ENCODE results near the gene UCP2.

The UCP2 gene

DNA sequence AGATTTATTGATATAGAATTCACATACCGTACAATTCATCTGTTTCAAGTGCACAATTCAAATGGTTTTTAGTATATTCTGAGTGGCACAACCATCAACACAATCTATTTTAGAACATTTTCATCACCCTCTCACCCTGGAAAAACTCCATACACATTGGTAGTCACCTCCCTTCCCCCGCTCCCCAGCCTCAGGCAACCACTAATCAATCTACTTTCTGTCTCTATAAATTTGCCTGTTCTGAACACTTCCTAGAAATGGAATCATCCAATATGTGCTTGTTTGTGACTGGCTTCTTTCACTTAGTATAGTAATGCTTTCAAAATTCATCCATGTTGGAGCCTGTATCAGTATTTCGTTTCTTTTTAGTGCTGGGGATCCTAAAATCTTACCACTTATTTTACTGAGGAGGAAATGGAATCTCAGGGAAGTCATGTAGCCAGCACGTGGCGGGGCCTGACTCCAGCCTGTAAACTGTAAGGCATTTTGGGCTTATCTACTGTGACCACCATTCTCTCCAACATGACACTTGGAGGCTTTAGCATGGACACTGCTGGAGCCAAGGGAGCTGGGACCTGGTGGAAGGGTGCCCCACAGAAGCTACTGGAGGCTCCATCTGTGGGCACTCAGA, 27.1 kb upstream of the UCP2 start:
- DNase-seq, result no peak

DNA sequence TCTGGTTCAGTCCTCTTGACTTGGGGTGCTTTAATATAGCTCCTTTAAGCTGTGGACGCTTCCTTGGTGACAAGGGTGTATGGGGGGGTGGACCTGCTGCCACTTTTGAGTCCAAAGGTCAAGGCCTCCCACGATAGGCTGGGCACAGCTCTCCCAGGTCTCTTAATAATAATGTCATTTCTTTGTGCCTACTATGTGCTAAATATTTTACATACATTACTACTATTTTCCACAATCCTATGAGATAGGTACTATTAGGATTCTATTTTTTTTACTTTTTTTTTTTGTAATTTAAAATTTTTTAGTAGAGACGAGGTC, 26.5 kb upstream of the UCP2 start:
- no peak for DNase-seq

DNA sequence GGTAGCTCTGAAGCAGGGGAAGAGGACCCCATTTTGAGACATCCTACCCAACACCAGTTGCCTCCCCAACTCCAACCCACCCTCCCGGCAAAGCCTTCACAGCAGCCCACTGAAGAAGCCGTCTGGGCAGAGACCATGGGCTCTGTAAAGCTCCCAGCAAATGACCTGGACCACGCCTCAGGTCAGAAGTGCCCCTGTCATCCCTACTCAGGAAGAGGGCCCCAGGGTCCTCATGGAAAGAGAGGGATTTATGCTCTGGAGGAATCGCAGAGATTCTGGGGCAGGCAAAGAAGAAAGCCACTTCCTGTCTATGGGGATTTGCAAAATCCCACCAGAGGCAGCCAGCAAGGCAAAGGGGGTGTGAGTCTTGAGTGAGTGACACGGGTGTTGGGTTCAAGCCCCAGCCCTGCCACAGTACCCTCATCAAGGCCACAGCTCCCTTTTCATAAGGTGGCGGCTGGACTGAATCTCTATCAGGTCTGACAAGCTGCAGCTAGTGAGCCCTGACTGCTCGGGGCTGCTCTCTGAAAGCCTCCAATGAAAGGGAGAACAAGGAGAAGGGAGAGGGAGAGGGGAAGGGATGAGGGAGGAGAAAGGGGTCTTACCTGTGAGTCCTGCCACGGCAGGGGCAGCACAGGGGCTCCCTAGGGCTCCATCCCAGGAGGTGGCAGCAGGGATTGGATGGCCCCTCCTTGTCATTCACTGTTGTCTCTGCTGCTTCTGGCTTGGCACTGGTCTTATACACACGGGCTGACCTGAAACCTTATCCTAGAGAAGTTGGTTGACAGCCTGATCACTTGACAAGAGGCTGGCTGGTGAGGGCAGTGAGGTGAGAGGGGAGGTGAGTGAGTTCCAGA, 26.0 kb upstream of the UCP2 start, which contains the start of gene UCP3:
Gene UCP3, minus strand, starts transcription at position 713 of the 857 bp plus-strand sequence. CDS start 2,043 bp downstream, outside the sequence.
- DNase-seq, result no peak

DNA sequence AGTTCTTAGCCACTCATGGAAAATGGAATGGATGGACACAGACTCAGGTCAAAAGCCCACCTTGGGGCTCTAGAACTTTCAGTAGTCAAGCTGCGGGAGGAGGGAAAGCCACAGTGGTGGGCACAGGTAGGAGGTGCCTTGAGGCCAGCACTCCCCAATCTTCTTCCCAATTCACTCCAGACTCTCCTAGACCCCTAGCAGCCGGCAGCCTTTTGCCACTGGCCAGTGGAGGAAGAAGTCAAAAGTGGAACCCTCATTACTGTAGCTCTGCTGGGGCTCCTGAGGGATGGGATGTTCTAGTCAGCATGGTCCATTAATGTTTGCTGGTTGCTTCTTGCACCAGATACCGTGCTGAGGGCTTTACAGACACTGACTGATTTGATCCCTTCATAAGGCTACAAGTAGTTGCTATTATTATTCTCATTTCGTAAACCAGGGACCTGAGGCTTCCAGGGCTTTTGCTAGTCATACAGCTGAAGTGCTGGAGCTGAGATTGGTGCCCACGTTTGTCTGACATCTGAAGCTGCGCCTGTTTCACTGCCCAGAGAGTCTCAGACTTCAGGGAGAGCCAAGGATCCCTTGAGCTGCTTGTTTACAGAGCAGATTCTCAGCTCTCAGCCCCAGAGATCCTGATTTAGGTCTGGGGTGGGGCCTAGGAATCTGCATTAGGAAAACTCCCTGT, 25.2 kb upstream of the UCP2 start:
- no peak for DNase-seq

DNA sequence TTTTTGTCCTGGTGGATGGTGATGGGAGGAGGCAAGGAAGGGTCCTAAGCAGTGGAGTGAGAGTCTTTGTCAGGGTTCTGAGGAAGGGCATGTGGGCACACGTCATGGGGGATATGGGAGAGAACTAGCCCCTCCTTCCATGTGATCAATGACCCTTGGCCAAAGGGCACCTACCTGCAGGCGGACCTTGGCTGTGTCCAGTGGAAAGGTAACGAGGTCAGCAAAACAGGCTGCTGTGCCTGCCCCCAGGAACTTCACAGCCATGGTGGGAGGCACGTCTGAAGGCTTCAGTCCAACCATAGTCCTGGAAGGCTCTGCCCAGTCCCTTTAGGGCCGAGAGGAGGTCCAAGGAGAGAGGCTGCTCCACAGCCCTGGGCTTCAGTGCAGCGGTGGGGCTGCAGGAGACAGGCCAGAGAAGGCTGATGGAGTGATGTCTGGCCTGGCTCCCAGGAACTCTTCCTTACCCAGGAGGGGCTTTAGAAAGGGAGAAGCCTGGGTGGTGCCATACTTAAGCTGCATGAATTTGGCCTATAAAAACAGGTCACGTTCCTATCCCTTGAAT, 24.2 kb upstream of the UCP2 start:
- no peak for DNase-seq

DNA sequence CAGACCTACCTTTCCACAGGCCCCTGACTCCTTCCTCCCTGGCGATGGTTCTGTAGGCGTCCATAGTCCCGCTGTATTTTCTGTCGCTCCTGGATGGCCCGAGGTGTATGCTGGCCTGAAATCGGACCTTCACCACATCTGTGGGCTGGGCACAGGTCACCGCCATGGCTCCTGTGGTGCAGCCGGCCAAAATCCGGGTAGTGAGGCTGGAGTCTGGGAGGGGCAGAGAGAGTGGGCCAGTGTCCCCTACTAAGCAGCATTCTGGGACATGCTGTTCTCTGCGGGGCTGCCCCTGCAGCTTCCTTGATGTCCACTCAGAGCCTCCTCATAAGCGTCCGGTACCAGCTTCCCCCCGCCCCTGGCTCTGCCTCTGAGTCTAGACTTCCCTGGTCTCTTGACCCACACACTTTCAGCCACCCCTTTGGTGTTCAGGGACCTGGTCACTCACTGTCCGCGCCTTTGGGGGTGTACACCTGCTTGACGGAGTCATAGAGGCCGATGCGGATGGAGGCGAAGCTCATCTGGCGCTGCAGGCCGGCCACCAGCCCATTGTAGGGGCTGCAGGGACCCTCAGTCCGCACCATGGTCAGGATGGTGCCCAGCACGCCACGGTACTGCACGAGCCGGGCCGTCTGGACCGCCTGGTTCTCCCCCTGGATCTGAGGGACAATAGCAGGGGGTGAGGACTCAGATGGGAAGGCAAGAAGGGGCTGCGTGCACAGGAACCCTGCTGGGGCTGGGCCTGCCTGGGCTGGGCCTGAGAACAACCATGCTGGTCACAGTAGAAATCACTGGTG, 23.3 kb upstream of the UCP2 start:
- DNase-seq, result no peak

DNA sequence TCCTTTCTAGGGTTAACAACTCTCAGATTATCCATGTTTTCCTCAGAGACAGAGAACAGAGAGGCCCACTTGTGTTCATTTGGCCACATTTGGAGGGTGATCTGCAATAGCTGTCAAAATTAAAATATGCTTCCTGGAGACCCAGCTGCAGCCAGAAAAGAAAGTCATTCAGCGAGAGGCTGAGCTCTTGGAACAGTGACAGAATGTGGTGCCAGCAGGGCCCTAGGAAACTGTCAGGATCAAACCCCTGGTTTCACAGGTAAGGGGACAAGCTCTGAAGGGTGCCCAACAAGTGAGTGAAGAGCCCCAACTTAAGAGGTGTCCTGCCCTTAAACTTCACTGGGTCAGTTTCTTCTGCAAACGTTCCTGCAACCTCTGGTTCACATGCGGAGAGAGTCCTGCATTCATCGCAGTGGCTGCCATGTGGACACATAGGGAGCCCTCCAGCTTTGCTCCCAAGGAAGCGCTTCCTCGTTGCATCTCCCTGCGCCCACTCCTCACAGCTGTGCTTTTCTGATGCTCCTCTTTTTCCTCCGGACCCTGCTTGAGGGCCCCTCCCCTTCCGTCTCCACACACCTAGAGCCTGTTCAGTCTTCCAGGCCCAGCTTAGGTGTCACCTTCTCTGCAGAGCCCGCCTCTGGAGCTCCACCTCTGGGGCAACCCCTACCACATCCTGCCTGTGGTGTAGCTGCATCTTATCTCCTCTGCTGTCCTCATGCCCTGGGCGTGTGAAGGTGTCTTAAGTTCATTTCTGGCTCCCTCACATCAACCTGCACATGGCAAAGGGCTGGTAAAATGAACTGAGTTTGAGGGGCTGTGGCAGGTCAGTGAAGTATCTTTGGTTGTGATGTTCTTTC, 22.3 kb upstream of the UCP2 start:
- peak; percentile 90 for DNase-seq

DNA sequence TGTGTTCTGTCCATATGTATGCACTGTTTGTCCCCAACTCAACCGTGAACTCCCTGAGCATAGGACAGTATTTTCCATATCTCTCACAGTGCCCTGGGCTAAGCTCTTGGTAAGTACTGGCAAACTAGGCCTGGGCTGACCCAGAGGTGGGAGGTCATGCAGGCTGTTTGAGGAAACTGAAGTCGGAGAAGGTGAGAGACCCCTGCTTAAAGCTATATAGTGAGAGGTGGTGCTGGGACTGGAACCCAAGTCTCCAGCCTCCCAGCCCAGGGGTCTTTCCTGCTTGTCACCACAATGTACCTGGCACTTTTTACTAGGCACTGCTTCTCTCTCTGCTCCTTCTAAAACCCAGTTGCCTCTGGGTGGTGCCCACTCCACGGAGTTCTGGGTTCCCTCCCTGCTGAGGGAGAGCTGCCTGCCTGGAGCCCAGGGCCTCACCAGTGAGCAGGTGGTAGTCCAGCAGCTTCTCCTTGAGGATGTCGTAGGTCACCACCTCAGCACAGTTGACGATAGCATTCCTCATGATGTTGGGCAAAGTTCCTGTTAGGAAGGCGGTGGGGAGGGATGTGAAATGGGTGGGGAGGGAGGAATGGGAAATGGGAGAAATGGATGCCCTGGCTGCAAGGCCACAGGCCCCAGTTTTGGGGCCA, 21.5 kb upstream of the UCP2 start:
- DNase-seq, result no peak

DNA sequence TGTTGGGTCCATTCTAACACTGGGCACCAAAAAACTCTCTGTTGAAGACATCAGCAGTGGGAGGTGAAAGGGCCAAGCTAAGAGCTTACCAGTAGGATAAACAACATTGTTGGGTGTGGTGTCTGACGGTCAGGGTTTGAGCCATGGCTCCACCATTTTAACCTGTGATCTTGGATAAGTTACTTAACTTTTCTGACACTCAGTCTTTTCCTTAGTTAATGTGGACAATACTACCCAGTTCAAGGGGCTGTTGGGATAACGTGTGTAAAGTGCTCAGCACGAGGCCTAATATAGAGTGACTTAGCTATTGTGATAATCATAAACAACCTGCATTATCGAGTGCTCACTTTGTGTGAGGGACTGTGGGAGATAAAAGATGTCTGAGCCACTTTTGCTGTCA, 20.2 kb upstream of the UCP2 start:
- DNase-seq, result no peak

DNA sequence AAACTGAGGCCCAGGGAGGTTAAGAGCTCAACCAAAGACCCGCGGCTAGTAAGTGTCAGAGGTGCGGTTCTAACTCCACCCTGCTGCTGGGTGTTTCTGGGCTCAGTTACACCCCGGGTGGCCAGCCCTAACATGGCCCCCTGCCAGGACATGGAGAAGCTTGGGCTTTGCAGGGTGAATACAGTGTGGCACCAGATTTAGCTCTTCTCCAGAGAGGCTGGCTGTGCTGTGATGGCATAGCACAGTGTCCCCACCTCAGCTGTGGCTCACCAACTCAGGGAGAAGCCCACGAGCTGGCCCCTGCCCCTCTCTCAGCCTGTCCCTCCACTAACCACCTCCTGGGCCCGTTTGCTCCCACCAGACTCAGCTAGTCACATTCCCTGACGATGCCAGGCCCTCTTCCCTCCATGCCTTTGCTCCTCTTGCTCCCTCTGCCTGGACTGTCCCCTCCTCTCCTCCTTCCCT, 19.2 kb upstream of the UCP2 start:
- no peak for DNase-seq

DNA sequence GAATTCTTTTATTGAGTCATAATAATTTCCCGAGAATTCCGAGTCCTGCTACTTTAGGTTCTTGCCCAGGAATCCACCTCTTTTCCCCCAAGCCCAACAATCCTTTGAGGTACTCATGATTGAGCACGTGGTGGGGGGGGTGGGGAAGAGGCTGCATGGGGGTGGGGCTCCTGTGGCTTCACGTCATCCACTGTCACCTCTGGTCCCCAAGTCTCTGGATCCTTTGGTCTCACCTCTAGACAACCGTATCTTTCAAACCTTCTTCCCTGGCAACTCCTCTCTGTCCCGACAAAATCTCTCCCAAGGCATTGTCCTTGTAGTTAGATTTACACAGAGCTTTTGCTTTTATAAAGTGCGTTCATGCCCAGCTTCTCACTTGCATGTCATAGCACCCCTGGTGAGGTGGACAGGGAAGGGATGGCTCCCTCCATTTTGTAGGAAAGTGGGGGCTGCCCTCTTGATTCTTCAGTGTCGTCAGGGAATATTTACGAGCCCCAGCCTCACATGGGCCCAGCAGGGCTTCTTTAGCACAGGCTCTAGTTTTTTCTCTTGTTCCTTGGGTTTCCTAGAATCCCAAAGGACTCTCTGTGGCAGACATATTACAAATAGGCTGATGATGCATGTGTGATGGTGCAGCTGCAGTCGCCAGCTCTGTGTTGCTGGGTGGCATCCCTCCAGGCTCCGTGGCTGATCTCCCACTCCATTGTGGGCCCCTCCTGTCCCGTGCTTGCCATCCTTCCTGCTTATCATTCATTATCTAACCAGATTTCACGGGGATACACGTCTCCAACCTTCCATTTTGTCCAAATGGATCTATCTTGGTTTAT, 17.9 kb upstream of the UCP2 start:
- no peak for DNase-seq

DNA sequence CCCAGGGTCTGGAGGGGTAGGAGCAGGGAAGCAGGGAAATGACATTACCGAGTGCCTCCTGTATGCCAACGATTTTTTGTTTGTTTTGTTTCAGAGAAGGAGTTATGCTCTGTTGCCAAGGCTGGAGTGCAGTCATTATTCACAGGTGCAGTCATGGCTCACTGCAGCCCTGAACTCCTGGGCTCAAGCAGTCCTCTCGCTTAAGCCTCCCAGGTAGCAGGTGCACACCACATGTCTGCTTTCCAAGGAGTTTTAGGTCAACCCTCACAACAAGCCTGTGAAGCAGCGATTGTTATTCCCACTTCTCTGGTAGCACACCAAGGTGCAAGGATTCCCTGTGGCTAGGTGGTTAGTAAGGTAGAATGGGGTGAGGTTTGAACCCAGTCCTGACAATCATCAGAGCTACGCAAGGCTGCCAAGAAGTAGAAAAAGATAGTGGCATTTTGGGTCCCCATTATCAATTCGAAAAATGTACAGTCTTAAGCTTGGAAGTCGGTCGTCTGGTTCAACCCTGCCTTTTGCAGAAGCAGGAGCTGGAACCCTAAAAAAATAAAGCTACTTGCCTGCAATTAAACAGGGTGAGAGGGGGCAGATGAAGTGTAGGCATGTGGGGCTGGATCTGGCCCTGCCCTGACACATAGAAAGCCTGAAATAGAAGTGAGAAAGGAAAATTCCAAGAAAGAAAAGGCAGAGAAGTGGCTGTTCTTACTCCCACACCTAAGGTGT, 17.1 kb upstream of the UCP2 start:
- DNase-seq, result peak in 1 of 2 donors; percentile 67

DNA sequence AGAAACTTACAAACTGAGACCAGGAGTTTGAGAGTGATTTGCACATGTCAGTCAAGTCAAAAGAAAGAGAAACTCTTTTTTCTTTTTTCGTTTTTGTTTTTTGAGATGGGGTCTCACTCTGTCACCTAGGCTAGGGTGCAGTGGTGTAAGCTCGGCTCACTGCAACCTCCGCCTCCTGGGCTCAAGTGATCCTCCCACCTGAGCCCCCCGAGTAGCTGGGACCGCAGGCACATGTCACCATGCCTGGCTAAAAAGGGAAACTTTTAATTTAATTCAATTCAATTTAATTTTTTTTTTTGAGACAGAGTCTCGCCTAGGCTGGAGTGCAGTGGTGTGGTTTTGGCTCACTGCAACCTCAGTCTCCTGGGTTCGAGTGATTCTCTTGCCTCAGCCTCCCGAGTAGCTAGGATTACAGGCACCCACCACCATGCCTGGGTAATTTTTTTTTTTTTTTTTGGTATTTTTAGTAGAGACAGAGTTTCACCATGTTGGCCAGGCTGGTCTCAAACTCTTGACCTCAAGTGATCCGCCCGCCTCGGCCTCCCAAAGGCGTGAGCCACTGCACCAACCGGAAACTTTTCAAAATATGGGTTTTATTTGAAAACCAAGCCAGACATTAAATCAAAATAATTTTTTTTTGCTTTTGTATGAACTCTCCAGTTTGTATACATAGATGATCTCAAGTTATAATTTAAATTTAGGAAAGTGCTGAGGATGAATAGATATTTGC, 16.4 kb upstream of the UCP2 start:
- DNase-seq, result no peak

DNA sequence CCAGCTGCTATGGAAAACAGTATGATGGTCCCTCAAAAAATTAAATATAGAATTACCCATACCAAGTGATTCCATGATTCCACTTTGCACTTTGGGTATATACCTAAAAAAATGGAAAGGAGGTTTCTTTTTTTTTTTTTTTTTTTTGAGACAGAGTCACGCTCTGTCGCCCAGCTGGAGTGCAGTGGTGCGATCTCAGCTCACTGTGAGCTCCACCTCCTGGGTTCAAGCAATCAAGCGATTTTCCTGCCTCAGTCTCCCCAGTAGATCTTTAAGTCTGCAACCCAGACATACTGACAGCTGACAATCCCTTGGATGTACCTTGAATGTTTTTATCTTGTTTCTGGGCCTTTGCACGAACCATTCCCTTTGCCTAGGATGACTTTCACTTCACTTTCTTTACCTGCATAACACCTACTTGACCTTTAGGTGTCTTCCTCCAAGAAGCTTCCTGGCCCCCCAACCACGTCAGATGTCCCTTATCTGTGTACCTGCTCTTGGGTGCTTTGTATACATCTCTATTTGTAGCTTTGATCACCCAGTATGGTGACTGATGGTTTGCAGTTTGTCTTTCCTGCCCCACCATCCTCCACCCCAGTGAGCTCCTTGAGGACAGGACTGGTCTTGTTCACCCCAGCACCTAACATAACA, 14.6 kb upstream of the UCP2 start:
- DNase-seq, result peak in 1 of 2 donors; percentile 49

DNA sequence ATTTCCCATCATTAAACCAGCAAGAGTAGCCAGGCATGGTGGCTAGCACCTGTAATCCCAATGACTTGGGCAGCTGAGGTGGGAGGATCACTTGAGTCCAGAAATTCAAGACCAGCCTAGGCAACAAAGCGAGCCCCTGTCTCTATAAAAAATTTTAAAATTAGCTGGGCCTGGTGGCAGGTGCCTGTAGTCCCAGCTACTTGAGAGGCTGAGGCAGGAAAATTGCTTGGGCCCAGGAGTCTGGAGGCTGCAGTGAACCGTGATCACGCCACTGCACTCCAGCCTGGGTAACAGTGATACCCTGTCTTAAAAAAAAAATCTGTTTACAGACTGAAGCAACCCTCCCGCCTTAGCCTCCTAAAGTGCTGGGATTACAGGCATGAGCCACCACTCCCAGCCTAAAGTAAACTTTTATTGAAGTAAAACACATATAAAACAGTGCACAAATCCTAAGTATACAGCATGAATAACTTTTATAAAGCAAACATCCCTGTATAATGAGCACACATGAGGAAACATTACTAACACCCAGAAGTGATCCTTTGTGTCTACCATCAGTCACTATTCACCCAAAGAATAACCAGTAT, 13.6 kb upstream of the UCP2 start:
- peak in 1 of 2 donors; percentile 35 for DNase-seq

DNA sequence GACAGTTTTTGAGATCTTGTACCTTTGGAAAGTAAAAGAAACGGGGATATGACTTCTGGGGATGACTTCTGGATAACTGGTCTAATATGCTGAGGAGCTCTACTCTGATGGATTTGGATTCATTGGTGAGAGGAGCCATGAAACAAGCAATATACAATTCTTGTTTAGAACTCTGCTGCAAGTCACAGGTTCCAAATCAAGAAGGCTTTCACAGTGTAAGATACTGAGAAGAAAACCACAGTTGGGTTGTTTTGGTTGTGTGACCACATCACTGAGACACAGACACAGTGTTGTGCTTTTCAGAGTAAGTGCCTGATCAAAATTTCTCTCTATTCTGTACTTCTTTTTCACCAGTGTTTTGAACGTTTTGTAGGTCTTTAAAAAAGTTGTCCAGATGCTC, 13.1 kb upstream of the UCP2 start:
- peak; percentile 66 to 89 for DNase-seq

DNA sequence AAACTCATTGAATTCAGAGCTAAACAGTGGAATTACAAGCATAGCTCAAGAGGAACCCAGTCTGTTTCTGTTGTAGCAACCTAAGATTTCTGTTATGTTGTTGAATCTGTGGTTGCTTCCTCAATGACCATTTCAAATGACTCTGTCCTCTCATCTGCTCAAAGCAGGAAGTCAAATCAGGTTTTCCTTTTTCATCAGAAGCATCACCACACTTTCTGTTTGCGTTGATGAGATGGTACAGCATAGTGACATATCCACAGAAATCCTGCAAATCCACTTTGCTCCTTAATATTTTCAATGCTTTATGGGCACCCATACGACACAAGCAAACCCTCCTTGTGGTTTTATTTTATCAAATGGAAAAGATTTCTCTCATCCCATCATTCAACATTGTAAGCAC, 12.6 kb upstream of the UCP2 start:
- DNase-seq, result peak; percentile 67 to 93

Measured in CD4-positive, alpha-beta T cell treated with Interleukin-4 for 1 hour (primary cell).